Esophagus squamous epithelium (tissue), 4 donors: ENCODE data around the gene NKD1.

Experiments used
- CTCF ChIP-seq, 6 experiments: fragments of 450-650 bp in 4 of 6; fragments of 200-600 bp in 2 of 6; sonication (generic) in 2 of 6; IDR thresholded peaks; one replicate each; pipeline ENCODE4 v1.5.1; 2016 to 2019; ENCODE audit warnings: antibody characterized with exemption in 6 of 6, mild to moderate bottlenecking in 4 of 6, moderate library complexity in 4 of 6
- POLR2A ChIP-seq, 4 donors: fragments of 450-650 bp; IDR thresholded peaks; one replicate each; pipeline ENCODE4 v1.6.1; 2017; ENCODE audit warnings: antibody characterized with exemption in 4 of 4, mild to moderate bottlenecking in 4 of 4, moderate library complexity in 3 of 4

GRCh38 chr16:50684823-50685461 lies 136.7 kb downstream of the NKD1 start:
- TF ChIP-seq CTCF (IDR thresholded peaks at IDR 0.05) (no peak), POLR2A (IDR thresholded peaks at IDR 0.05) (no peak)
